ENCODE results near the gene CYP2A7. TPM values are rescaled to one million over a fixed set of nuclear protein-coding genes. Genes with fewer than 3 reads are reported as not detected.

The CYP2A7 gene
- total and polyA plus RNA-seq, 2 of the 8 experiments (the other 6 are each of a cell fraction or from before 2014, with no cell fraction given) = 0.23 TPM; not detected in 1

GRCh38 chr19:40889366-40889765, 7.3 kb upstream of the CYP2A7 start:
- ChIA-PET CTCF (ENCODE audit: partially characterized antibody) (interaction anchor here (0.6 to 1.5 kb wide), 3 partner anchors 9 to 337 kb away, joined by 3 to 4 read pairs (median 4); no protein-coding TSS in a partner anchor), POLR2A (ENCODE audit: partially characterized antibody) (no interaction called here)
- H2AK5ac ChIP-seq (ENCODE audit: low read depth, low read length) = no peak overlapping the region
- no peaks in the 10 kb centered on the region for H3K23me2 ChIP-seq (ENCODE audit: low read depth, low read length)
- no peak overlapping the region for H2BK120ac ChIP-seq (replicated peaks; ENCODE audit: low read depth, low read length)
- 90% methylated on average over 3 of the region's 3 CpGs; no CpG with 5 or more reads in 1 of the 2 experiments for WGBS, 2 experiments (ENCODE audit: extremely low coverage in 1 of 2, insufficient coverage in 1 of 2, insufficient read length in 1 of 2, insufficient replicate concordance in 2 of 2, low coverage in 1 of 2, low lambda C conversion rate in 2 of 2, missing lambda C conversion rate in 1 of 2)
- no peak overlapping the region for H2BK12ac ChIP-seq (ENCODE audit: low read depth, low read length)
- no peak overlapping the region for H3K23ac ChIP-seq (ENCODE audit: insufficient read length)
- TF ChIP-seq KDM5A (IDR thresholded peaks at IDR 0.05; ENCODE audit: low read length) (no peak), NRF1 (IDR thresholded peaks at IDR 0.05; ENCODE audit: low read depth, low read length) (no peak), BCL11A (IDR thresholded peaks at IDR 0.05; ENCODE audit: low read depth in 2 of 2, low read length in 2 of 2) (no peak), BACH1 (IDR thresholded peaks at IDR 0.05; ENCODE audit: low read length) (no peak), JUN (IDR thresholded peaks at IDR 0.05; ENCODE audit: low read depth, low read length) (no peak), POLR2AphosphoS5 (IDR thresholded peaks at IDR 0.05; ENCODE audit: low read depth, low read length) (no peak)
- H2AFZ ChIP-seq (ENCODE audit: low read length) = no peak overlapping the region
- no peak overlapping the region for H3K4ac ChIP-seq (replicated peaks; ENCODE audit: insufficient read length, low read depth, low read length)
- H3K4me1 ChIP-seq (replicated peaks in 1 of 4; ENCODE audit: control insufficient read depth in 3 of 4, insufficient read depth in 4 of 4, low read length in 3 of 4) = no peaks in the 10 kb centered on the region
- no peaks in the 10 kb centered on the region for H3K79me1 ChIP-seq (ENCODE audit: low read depth, low read length)
- H2BK5ac ChIP-seq (ENCODE audit: low read depth, low read length) = no peak overlapping the region
- H3K9me3 ChIP-seq (ENCODE audit: insufficient read depth in 2 of 2, low read depth in 1 of 2, low read length in 1 of 2) = no peaks in the 10 kb centered on the region
- H3K56ac ChIP-seq (replicated peaks; ENCODE audit: insufficient read length, low read depth, low read length) = no peak overlapping the region
- no peak overlapping the region for H3K14ac ChIP-seq (ENCODE audit: insufficient read length)
- H4K91ac ChIP-seq (replicated peaks; ENCODE audit: insufficient read length, low read length) = no peak overlapping the region
- H3K4me3 ChIP-seq (ENCODE audit: extremely low read depth in 1 of 4, insufficient read depth in 2 of 4, low read depth in 3 of 4, low read length in 4 of 4) = no peak overlapping the region
- H3K27ac ChIP-seq (ENCODE audit: low read depth, low read length) = no peak overlapping the region
- no peak overlapping the region for H4K5ac ChIP-seq (ENCODE audit: insufficient read length, low read depth, low read length)
- no peak overlapping the region for H3K4me2 ChIP-seq (ENCODE audit: insufficient read depth in 1 of 2, low read depth in 2 of 2, low read length in 2 of 2)
- H3K36me3 ChIP-seq (ENCODE audit: control insufficient read depth in 2 of 4, insufficient read depth in 4 of 4, low read length in 3 of 4) = no peaks in the 10 kb centered on the region
- no peaks in the 10 kb centered on the region for H3K79me2 ChIP-seq (ENCODE audit: control insufficient read depth in 1 of 2, insufficient read depth in 2 of 2, low read length in 2 of 2)
- no peak overlapping the region for H3K9ac ChIP-seq (replicated peaks in 1 of 4; ENCODE audit: extremely low read depth in 1 of 4, low read depth in 3 of 4, low read length in 3 of 4)
- FAIRE-seq (no peak), DNase-seq (ENCODE audit: low read depth in 1 of 2, low spot score in 2 of 2) (no peak)
- no peak overlapping the region for H2BK20ac ChIP-seq (ENCODE audit: low read length)
- H4K20me1 ChIP-seq (replicated peaks in 1 of 2; ENCODE audit: control insufficient read depth in 1 of 2, insufficient read depth in 2 of 2, low read length in 2 of 2) = no peaks in the 10 kb centered on the region
- no peak overlapping the region for H3K18ac ChIP-seq (ENCODE audit: extremely low read depth, low read length)
- no peak overlapping the region for H4K8ac ChIP-seq (ENCODE audit: extremely low read depth, insufficient read depth, low read length)
- no peaks in the 10 kb centered on the region for H3K27me3 ChIP-seq (replicated peaks in 1 of 4; ENCODE audit: control insufficient read depth in 3 of 4, extremely low read depth in 1 of 4, insufficient read depth in 3 of 4, low read length in 3 of 4)
- H2BK15ac ChIP-seq (ENCODE audit: low read length) = no peak overlapping the region
